Heart left ventricle (tissue), 13 donors: ENCODE results near the gene TRHDE.

Experiments used
- CTCF ChIP-seq, 12 donors: fragments of 200-600 bp; sonication (generic) in 4 of 12; IDR thresholded peaks; one replicate each; pipeline versions ENCODE4 v1.5.0 to v1.8.0; 2018 to 2022; ENCODE audit warnings: antibody characterized with exemption in 12 of 12, mild to moderate bottlenecking in 5 of 12
- POLR2A ChIP-seq, 2 donors: fragments of 450-650 bp; IDR thresholded peaks; one replicate each; pipeline ENCODE4 v1.6.1; 2017; ENCODE audit warnings: antibody characterized with exemption in 2 of 2, mild to moderate bottlenecking in 2 of 2, moderate library complexity in 2 of 2
- donor health status: ischemic (EF 13 %, LVEDD 7.1; RV severe dilation, severe dysfunction).
- donor health status: DM: no; HTN: yes; CAD: no.
- donor health status: DM: no; HTN: no; CAD: no.
- donor health status: ischemic (EF 25% LVEDD 6.9; RV normal size, moderate dysfunction).
- donor health status: ischemic (EF 25% LVEDD 5.7; RV mildly dilated, moderate dysfunction).
- donor health status: ischemic (EF 35%, LVEDD 5.7; RV mildly dilated, moderate dysfunction).
- donor health status: nonischemic (EF 11% LVEDD 7.7; RV severe dilation, severe dysfunction).
- donor health status: DM: yes; HTN: yes; CAD: no.
- donor health status: PGD.
- donor health status: ischemic (EF 29% LVEDD 5.4; RV normal size, mild dysfunction).
- donor health status: nonischemic (EF 23%, LVEDD 6.1; RV moderate dilation, normal function).

GRCh38 chr12:72368298-72368697, 96.1 kb downstream of the TRHDE start:
- TF ChIP-seq CTCF (IDR thresholded peaks at IDR 0.05), result no peak
- no peak for TF ChIP-seq POLR2A (IDR thresholded peaks at IDR 0.05)
